ENCODE results near the gene CEP97.

DNA sequence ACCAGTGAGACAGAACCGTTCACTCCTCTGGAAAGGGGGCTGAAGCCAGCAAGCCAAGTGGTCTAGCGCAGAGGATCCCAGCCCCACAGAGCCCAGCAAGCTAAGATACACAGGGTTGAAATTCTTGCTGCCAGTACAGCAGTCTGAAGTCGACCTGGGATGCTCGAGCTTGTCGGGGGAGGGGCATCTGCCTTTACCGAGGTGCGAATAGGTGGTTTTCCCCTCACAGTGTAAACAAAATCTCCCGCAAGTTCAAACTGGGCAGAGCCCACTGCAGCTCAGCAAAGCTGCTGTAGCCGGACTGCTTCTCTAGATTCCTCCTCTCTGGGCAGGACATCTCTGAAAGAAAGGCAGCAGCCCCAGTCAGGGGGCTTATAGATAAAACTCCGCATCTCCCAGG lies 11.4 kb downstream of the CEP97 start:
- TF ChIP-seq, protein P1, sequence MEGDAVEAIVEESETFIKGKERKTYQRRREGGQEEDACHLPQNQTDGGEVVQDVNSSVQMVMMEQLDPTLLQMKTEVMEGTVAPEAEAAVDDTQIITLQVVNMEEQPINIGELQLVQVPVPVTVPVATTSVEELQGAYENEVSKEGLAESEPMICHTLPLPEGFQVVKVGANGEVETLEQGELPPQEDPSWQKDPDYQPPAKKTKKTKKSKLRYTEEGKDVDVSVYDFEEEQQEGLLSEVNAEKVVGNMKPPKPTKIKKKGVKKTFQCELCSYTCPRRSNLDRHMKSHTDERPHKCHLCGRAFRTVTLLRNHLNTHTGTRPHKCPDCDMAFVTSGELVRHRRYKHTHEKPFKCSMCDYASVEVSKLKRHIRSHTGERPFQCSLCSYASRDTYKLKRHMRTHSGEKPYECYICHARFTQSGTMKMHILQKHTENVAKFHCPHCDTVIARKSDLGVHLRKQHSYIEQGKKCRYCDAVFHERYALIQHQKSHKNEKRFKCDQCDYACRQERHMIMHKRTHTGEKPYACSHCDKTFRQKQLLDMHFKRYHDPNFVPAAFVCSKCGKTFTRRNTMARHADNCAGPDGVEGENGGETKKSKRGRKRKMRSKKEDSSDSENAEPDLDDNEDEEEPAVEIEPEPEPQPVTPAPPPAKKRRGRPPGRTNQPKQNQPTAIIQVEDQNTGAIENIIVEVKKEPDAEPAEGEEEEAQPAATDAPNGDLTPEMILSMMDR (IDR thresholded peaks at IDR 0.05): no peak
- no peak for TF ChIP-seq POLR2A (IDR thresholded peaks at IDR 0.05)

Measured in right lobe of liver (tissue), 4 donors.